GM19324 (cell line): Measurements from ENCODE around the gene SLC12A7.
"Not testable (repeated sequence)": the region's sequence is repeated elsewhere in the genome, so short reads cannot be mapped to it uniquely, and the experiment has no call there.

Experiments used
- ATAC-seq: cut with Tn5 transposase; IDR thresholded peaks from one replicate; pipeline ENCODE4 v1.9.1; 2021; ENCODE audit warnings: mild to moderate bottlenecking, moderate library complexity; ENCODE audit not compliant: unreplicated experiment, low FRiP score

SLC12A7 gene

GRCh38 chr5:1099926-1100663, 11.8 kb downstream of the SLC12A7 start:
- ATAC-seq = no peak

- no peak for ATAC-seq
Measured at GRCh38 chr5:1098986-1099597, 12.8 kb downstream of the SLC12A7 start.

GRCh38 chr5:1097988-1098385, 13.9 kb downstream of the SLC12A7 start:
- not testable (repeated sequence) for ATAC-seq

GRCh38 chr5:1097381-1097987, 14.4 kb downstream of the SLC12A7 start:
- no peak for ATAC-seq

GRCh38 chr5:1096838-1097237, 15.0 kb downstream of the SLC12A7 start:
- ATAC-seq = no peak

- ATAC-seq = no peak
Measured at GRCh38 chr5:1095990-1096363, 15.9 kb downstream of the SLC12A7 start.

GRCh38 chr5:1095302-1095989, 16.4 kb downstream of the SLC12A7 start:
- no peak for ATAC-seq

GRCh38 chr5:1094670-1095190, 17.1 kb downstream of the SLC12A7 start:
- no peak for ATAC-seq

GRCh38 chr5:1093361-1093760, 18.5 kb downstream of the SLC12A7 start:
- ATAC-seq = no peak

GRCh38 chr5:1092122-1092521, 19.7 kb downstream of the SLC12A7 start:
- ATAC-seq = no peak

GRCh38 chr5:1091632-1092031, 20.2 kb downstream of the SLC12A7 start:
- ATAC-seq = no peak

GRCh38 chr5:1090538-1090937, 21.3 kb downstream of the SLC12A7 start:
- no peak for ATAC-seq

- no peak for ATAC-seq
Measured at GRCh38 chr5:1089621-1090040, 22.2 kb downstream of the SLC12A7 start.

- ATAC-seq = no peak
Measured at GRCh38 chr5:1089146-1089545, 22.7 kb downstream of the SLC12A7 start.

- no peak for ATAC-seq
Measured at GRCh38 chr5:1088726-1089125, 23.1 kb downstream of the SLC12A7 start.

GRCh38 chr5:1088031-1088430, 23.8 kb downstream of the SLC12A7 start:
- ATAC-seq = no peak

GRCh38 chr5:1087428-1087827, 24.4 kb downstream of the SLC12A7 start:
- no peak for ATAC-seq

GRCh38 chr5:1086871-1087270, 25.0 kb downstream of the SLC12A7 start:
- no peak for ATAC-seq

- ATAC-seq = no peak
Measured at GRCh38 chr5:1086137-1086536, 25.7 kb downstream of the SLC12A7 start.

GRCh38 chr5:1085391-1085790, 26.5 kb downstream of the SLC12A7 start:
- ATAC-seq = no peak
